Measurements from ENCODE around the gene PRR30.

GRCh38 chr2:27087823-27088410 lies 51.3 kb downstream of the PRR30 start:
- no peak for TF ChIP-seq CTCF (conservative IDR thresholded peaks at IDR 0.05; ENCODE audit: low read depth, low read length)
- TF ChIP-seq FOS (IDR thresholded peaks at IDR 0.05; ENCODE audit: low read depth, low read length), result no peak
- TF ChIP-seq POLR2A (IDR thresholded peaks at IDR 0.05; ENCODE audit: low read depth, low read length), result no peak
- no peak for TF ChIP-seq RAD21 (IDR thresholded peaks at IDR 0.05; ENCODE audit: low read length)

Data from IMR-90 (cell line).